Measurements from ENCODE around the gene FAM98A. TPM values are rescaled to one million over a fixed set of nuclear protein-coding genes. Genes with fewer than 3 reads are reported as not detected.

Gene FAM98A
- total and polyA plus RNA-seq, 7 experiments from 2014 or later = 15.4 to 36.0 (median 22.7) TPM

- Mint-ChIP-seq H3K4me3 (no peak overlapping the region), H3K27ac (no peak overlapping the region), H3K9me3 (no peaks in the 10 kb centered on the region), H3K27me3 (peaks cover 0 to 3% (median 0%) of the 10 kb centered on the region in 5 donors), H3K36me3 (no peaks in the 10 kb centered on the region), H3K4me1 (peaks cover 0 to 2% (median 0%) of the 10 kb centered on the region in 7 donors)
- no peaks in the 10 kb centered on the region for H3K9me3 ChIP-seq (ENCODE audit: control insufficient read depth in 2 of 3, low read length in 3 of 3)
- H3K27ac ChIP-seq (ENCODE audit: low read depth, low read length) = no peak overlapping the region
- no peaks in the 10 kb centered on the region for H3K36me3 ChIP-seq (ENCODE audit: control insufficient read depth in 2 of 3, insufficient read depth in 3 of 3, low read length in 3 of 3)
- H3K4me1 ChIP-seq (ENCODE audit: control insufficient read depth in 2 of 2, insufficient read depth in 2 of 2, low read length in 2 of 2) = no peaks in the 10 kb centered on the region
- H3K27me3 ChIP-seq (ENCODE audit: control insufficient read depth in 2 of 2, insufficient read depth in 2 of 2, low read length in 2 of 2) = no peaks in the 10 kb centered on the region
- no peak overlapping the region for H3K4me3 ChIP-seq (ENCODE audit: low read length)
- DNase-seq (no peak), ATAC-seq (no peak)
- CTCF ChIA-PET = no interaction called here
- intact Hi-C loops (cut with micrococcal nuclease) = no loop called here
- POLR2A ChIA-PET = no interaction called here
Measured at GRCh38 chr2:33632831-33633230, 33.7 kb upstream of the FAM98A start.

DNA sequence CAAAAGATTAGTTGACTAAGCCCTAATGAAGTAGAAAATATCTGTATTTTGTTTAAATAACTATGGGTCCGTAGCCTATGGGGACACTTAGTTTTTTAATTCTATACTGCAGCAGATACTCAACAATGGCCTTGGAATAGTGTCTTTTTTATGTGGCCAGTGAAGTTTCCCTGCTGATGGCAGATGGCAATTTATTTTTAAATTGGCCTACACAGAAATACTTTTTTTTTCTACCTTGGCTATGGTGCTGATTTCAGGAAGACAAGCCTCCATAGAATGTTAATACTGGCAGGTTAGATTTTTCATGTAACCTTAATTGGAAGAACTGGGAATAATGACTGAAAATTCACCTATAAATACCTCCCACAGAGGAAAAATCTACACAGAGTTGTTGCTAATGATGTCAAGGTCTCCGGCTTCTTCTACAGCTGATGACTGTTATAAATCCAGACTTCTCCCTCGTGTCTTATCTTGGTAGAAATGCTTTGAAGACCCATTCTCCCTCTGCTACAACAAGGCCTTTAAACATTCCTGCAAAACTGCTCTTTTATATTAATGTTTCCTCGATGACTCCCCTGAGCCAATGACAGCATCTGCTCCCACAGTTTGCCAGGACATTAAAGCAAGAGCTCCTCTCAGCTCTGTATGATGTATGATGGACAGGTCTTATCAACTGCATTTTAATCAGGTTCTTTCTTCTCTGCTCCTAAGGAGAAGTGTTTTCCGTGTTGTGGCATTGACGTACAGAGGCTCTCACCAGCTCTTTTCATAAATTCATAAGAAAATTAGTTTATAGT is 29.1 kb upstream of the FAM98A start:
- CTCF ChIA-PET = no interaction called here
- H3K36me3 Mint-ChIP-seq = no peaks in the 10 kb centered on the region
- POLR2A ChIA-PET = no interaction called here
- Histone ChIP-seq H3K27me3 (ENCODE audit: control insufficient read depth in 2 of 2, insufficient read depth in 2 of 2, low read length in 2 of 2) (no peaks in the 10 kb centered on the region), H3K9me3 (ENCODE audit: control insufficient read depth in 2 of 3, low read length in 3 of 3) (no peaks in the 10 kb centered on the region), H3K4me3 (ENCODE audit: low read length) (no peak overlapping the region), H3K36me3 (ENCODE audit: control insufficient read depth in 2 of 3, insufficient read depth in 3 of 3, low read length in 3 of 3) (no peaks in the 10 kb centered on the region), H3K27ac (ENCODE audit: low read depth, low read length) (no peak overlapping the region), H3K4me1 (ENCODE audit: control insufficient read depth in 2 of 2, insufficient read depth in 2 of 2, low read length in 2 of 2) (no peaks in the 10 kb centered on the region)
- peaks cover 0 to 7% (median 3%) of the 10 kb centered on the region in 5 donors for H3K27me3 Mint-ChIP-seq
- no peak overlapping the region for H3K27ac Mint-ChIP-seq
- intact Hi-C loops (cut with micrococcal nuclease) = no loop called here
- no peaks in the 10 kb centered on the region for H3K9me3 Mint-ChIP-seq
- ATAC-seq (no peak), DNase-seq (no peak)
- H3K4me1 Mint-ChIP-seq = no peaks in the 10 kb centered on the region
- no peak overlapping the region for H3K4me3 Mint-ChIP-seq

DNA sequence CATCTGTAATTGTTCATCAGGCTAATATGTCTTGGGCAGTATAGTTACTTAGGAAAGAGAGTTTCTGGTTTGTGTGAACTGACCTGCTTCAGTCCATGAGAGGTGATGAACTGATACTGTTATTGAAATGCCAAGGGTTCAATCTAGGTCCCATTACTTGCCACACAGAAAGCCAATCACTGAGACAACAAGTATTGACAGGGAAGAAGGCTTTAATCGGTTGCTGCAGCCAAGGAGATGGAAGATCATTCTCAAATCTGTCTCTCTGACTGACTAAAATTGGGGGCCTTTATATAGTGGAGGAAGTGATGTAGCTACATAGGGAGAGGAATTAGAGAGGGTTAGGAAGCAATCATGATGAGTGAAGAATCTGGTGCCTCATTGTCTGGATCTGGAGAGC is 19.9 kb upstream of the FAM98A start:
- POLR2A ChIA-PET = no interaction called here
- Mint-ChIP-seq H3K4me3 (no peak overlapping the region), H3K36me3 (peaks cover 3 to 31% (median 19%) of the 10 kb centered on the region in 5 donors), H3K9me3 (peaks cover 9 to 45% (median 14%) of the 10 kb centered on the region in 11 donors), H3K27ac (no peak overlapping the region), H3K4me1 (peaks cover 0 to 2% (median 0%) of the 10 kb centered on the region in 7 donors), H3K27me3 (peaks cover 0 to 10% (median 6%) of the 10 kb centered on the region in 5 donors)
- no peaks in the 10 kb centered on the region for H3K4me1 ChIP-seq (ENCODE audit: control insufficient read depth in 2 of 2, insufficient read depth in 2 of 2, low read length in 2 of 2)
- DNase-seq = no peak
- no peak overlapping the region for H3K27ac ChIP-seq (ENCODE audit: low read depth, low read length)
- intact Hi-C loops (cut with micrococcal nuclease) = no loop called here
- no peaks in the 10 kb centered on the region for H3K27me3 ChIP-seq (ENCODE audit: control insufficient read depth in 2 of 2, insufficient read depth in 2 of 2, low read length in 2 of 2)
- H3K36me3 ChIP-seq (ENCODE audit: control insufficient read depth in 2 of 3, insufficient read depth in 3 of 3, low read length in 3 of 3) = no peaks in the 10 kb centered on the region
- no peak for ATAC-seq
- peaks cover 0 to 3% (median 0%) of the 10 kb centered on the region in 3 experiments for H3K9me3 ChIP-seq (ENCODE audit: control insufficient read depth in 2 of 3, low read length in 3 of 3)
- CTCF ChIA-PET = no interaction called here
- H3K4me3 ChIP-seq (ENCODE audit: low read length) = no peak overlapping the region

GRCh38 chr2:33617989-33618388 is 18.9 kb upstream of the FAM98A start:
- ATAC-seq (no peak), DNase-seq (no peak)
- no peak overlapping the region for H3K27ac Mint-ChIP-seq
- H3K9me3 Mint-ChIP-seq = peaks cover 9 to 45% (median 14%) of the 10 kb centered on the region in 11 donors
- Histone ChIP-seq H3K4me3 (ENCODE audit: low read length) (no peak overlapping the region), H3K27ac (ENCODE audit: low read depth, low read length) (no peak overlapping the region), H3K4me1 (ENCODE audit: control insufficient read depth in 2 of 2, insufficient read depth in 2 of 2, low read length in 2 of 2) (no peaks in the 10 kb centered on the region), H3K9me3 (ENCODE audit: control insufficient read depth in 2 of 3, low read length in 3 of 3) (peaks cover 0 to 3% (median 0%) of the 10 kb centered on the region in 3 experiments), H3K27me3 (ENCODE audit: control insufficient read depth in 2 of 2, insufficient read depth in 2 of 2, low read length in 2 of 2) (no peaks in the 10 kb centered on the region), H3K36me3 (ENCODE audit: control insufficient read depth in 2 of 3, insufficient read depth in 3 of 3, low read length in 3 of 3) (no peaks in the 10 kb centered on the region)
- POLR2A ChIA-PET = no interaction called here
- H3K4me3 Mint-ChIP-seq = no peak overlapping the region
- peaks cover 0 to 10% (median 6%) of the 10 kb centered on the region in 5 donors for H3K27me3 Mint-ChIP-seq
- intact Hi-C loops (cut with micrococcal nuclease) = no loop called here
- H3K4me1 Mint-ChIP-seq = peaks cover 0 to 2% (median 0%) of the 10 kb centered on the region in 7 donors
- CTCF ChIA-PET = no interaction called here
- peaks cover 3 to 31% (median 19%) of the 10 kb centered on the region in 5 donors for H3K36me3 Mint-ChIP-seq

DNA sequence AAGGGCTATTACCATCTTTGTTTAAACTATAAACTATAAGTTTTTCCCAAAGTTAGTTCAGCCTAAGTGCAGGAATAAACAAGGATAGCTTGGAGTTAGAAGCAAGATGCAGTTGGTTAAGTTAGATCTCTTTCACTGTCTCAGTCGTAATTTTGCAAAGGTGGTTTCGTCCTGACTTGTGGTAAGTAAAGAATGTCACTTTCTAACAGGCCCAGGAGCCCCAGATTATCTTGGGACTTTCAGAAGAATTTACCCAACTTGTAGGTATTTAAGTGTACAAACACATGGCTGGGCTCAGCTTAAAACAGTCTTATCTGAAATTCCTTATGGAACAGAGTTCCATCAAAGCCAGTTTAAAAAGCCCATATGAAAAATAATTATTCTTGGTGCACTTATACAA is 18.3 kb upstream of the FAM98A start:
- H3K27ac Mint-ChIP-seq = no peak overlapping the region
- peaks cover 9 to 45% (median 14%) of the 10 kb centered on the region in 11 donors for H3K9me3 Mint-ChIP-seq
- Histone ChIP-seq H3K4me3 (ENCODE audit: low read length) (no peak overlapping the region), H3K36me3 (ENCODE audit: control insufficient read depth in 2 of 3, insufficient read depth in 3 of 3, low read length in 3 of 3) (no peaks in the 10 kb centered on the region), H3K27ac (ENCODE audit: low read depth, low read length) (no peak overlapping the region), H3K9me3 (ENCODE audit: control insufficient read depth in 2 of 3, low read length in 3 of 3) (peaks cover 0 to 3% (median 0%) of the 10 kb centered on the region in 3 experiments), H3K27me3 (ENCODE audit: control insufficient read depth in 2 of 2, insufficient read depth in 2 of 2, low read length in 2 of 2) (no peaks in the 10 kb centered on the region), H3K4me1 (ENCODE audit: control insufficient read depth in 2 of 2, insufficient read depth in 2 of 2, low read length in 2 of 2) (no peaks in the 10 kb centered on the region)
- intact Hi-C loops (cut with micrococcal nuclease) = no loop called here
- peaks cover 3 to 31% (median 19%) of the 10 kb centered on the region in 5 donors for H3K36me3 Mint-ChIP-seq
- CTCF ChIA-PET = no interaction called here
- POLR2A ChIA-PET = no interaction called here
- ATAC-seq (no peak), DNase-seq (no peak)
- H3K27me3 Mint-ChIP-seq = peaks cover 0 to 10% (median 6%) of the 10 kb centered on the region in 5 donors
- H3K4me1 Mint-ChIP-seq = peaks cover 0 to 2% (median 0%) of the 10 kb centered on the region in 7 donors
- no peak overlapping the region for H3K4me3 Mint-ChIP-seq

DNA sequence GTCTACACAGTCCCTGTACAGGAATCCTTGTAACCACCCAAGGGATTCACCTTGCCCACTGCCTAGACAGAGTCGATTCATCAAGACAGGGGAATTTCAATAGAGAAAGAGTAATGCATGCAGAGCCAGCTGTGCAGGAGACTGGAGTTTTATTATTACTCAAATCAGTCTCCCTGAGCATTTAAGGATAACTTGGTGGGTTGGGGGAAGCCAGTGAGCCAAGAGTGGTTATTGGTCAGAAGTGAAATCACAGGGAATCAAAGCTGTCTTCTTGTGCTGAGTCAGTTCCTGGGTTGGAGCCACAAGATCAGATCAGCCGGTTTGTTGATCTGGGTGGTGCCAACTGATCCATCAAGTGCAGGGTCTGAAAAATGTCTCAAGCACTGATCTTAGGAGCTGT is 17.8 kb upstream of the FAM98A start:
- no peak overlapping the region for H3K27ac ChIP-seq (ENCODE audit: low read depth, low read length)
- Mint-ChIP-seq H3K4me3 (no peak overlapping the region), H3K4me1 (no peaks in the 10 kb centered on the region), H3K9me3 (peaks cover 9 to 45% (median 14%) of the 10 kb centered on the region in 11 donors), H3K36me3 (peaks cover 3 to 31% (median 19%) of the 10 kb centered on the region in 5 donors), H3K27me3 (peaks cover 0 to 10% (median 6%) of the 10 kb centered on the region in 5 donors), H3K27ac (no peak overlapping the region)
- no peaks in the 10 kb centered on the region for H3K36me3 ChIP-seq (ENCODE audit: control insufficient read depth in 2 of 3, insufficient read depth in 3 of 3, low read length in 3 of 3)
- ATAC-seq (no peak), DNase-seq (no peak)
- no peaks in the 10 kb centered on the region for H3K4me1 ChIP-seq (ENCODE audit: control insufficient read depth in 2 of 2, insufficient read depth in 2 of 2, low read length in 2 of 2)
- no peak overlapping the region for H3K4me3 ChIP-seq (ENCODE audit: low read length)
- no peaks in the 10 kb centered on the region for H3K27me3 ChIP-seq (ENCODE audit: control insufficient read depth in 2 of 2, insufficient read depth in 2 of 2, low read length in 2 of 2)
- peaks cover 0 to 3% (median 0%) of the 10 kb centered on the region in 3 experiments for H3K9me3 ChIP-seq (ENCODE audit: control insufficient read depth in 2 of 3, low read length in 3 of 3)
- intact Hi-C loops (cut with micrococcal nuclease) = no loop called here
- ChIA-PET POLR2A (no interaction called here), CTCF (no interaction called here)

DNA sequence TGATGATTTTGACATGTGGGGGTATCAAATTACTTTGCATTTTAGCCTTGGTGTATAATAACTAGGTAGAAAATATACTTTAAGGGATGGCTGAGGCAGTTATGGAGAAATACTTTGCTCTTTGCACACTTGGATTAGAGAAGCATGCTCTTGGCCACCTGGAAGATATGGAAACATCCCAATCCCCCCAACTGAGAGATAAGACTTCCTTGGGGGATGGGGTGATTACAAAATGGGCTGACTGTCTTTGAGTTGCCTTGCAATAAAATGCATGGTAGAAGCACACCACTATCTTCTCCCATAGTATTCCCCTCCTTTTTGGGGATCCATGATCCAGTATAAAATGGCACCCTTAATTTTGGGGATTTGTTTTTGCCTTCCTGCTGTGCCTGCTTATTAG is 15.1 kb upstream of the FAM98A start:
- Histone ChIP-seq H3K36me3 (ENCODE audit: control insufficient read depth in 2 of 3, insufficient read depth in 3 of 3, low read length in 3 of 3) (no peaks in the 10 kb centered on the region), H3K27me3 (ENCODE audit: control insufficient read depth in 2 of 2, insufficient read depth in 2 of 2, low read length in 2 of 2) (no peaks in the 10 kb centered on the region), H3K4me1 (ENCODE audit: control insufficient read depth in 2 of 2, insufficient read depth in 2 of 2, low read length in 2 of 2) (no peaks in the 10 kb centered on the region), H3K27ac (ENCODE audit: low read depth, low read length) (no peak overlapping the region), H3K9me3 (ENCODE audit: control insufficient read depth in 2 of 3, low read length in 3 of 3) (peaks cover 0 to 3% (median 0%) of the 10 kb centered on the region in 3 experiments), H3K4me3 (ENCODE audit: low read length) (no peak overlapping the region)
- peaks cover 3 to 37% (median 10%) of the 10 kb centered on the region in 11 donors for H3K9me3 Mint-ChIP-seq
- CTCF ChIA-PET = interaction anchor here (0.6 kb wide), 1 partner anchor 183 kb away, joined by 3 read pairs; no protein-coding TSS in a partner anchor
- no peak overlapping the region for H3K27ac Mint-ChIP-seq
- intact Hi-C loops (cut with micrococcal nuclease) = no loop called here
- H3K4me1 Mint-ChIP-seq = peaks cover 0 to 2% (median 0%) of the 10 kb centered on the region in 7 donors
- H3K36me3 Mint-ChIP-seq = peaks cover 2 to 26% (median 24%) of the 10 kb centered on the region in 5 donors
- H3K4me3 Mint-ChIP-seq = no peak overlapping the region
- peaks cover 0 to 4% (median 0%) of the 10 kb centered on the region in 5 donors for H3K27me3 Mint-ChIP-seq
- ATAC-seq = no peak
- POLR2A ChIA-PET = no interaction called here
- DNase-seq = no peak
